ENCODE results near the gene MYO6.
A peak's percentile ranks its signal among the peaks of the same experiment; 100 is the strongest.

MYO6 gene

DNA sequence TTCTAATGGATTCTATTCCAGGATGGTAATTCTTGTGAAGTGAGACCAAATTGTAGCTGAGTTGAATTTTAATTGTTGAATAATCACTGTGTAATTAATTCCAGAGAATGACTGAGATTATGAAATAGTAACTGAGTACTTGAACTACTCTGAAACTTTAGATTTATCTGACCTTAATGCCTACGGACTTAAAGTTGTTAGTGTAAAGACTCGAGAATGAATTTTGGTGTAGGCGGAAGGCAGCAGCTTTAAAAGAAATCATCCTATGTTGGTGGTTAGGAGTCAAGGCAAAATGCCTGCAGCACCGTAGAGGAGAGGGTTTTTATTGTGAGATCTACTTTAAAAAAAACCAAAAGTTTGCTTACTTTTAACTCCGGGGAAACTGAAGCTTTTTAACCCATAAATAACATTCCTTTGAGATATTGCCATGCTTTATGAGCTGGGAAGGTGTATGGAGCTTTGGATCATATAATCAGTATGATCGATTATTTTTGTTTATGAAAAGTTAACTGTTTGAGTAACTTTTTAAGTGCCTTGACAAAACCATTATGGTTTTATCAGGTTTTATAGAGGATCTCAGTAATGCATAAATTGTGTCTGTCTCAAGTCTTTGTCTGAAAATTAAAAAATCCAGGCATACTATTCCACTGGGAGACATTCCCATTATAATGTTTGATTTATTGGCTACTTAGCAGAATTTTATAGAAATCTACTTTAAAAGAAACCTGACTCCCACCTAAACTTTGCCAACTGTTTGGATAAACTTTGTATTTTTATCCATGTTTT is 46.1 kb downstream of the MYO6 start:
- TF ChIP-seq ISL1 (CRISPR knock-in tag; IDR thresholded peaks at IDR 0.05) (peak; percentile 49; the same call in 1 of the 2 replicates), ARNTL (CRISPR knock-in tag; IDR thresholded peaks at IDR 0.05; ENCODE audit: borderline replicate concordance, low read depth) (no peak)
- ATAC-seq: no peak

DNA sequence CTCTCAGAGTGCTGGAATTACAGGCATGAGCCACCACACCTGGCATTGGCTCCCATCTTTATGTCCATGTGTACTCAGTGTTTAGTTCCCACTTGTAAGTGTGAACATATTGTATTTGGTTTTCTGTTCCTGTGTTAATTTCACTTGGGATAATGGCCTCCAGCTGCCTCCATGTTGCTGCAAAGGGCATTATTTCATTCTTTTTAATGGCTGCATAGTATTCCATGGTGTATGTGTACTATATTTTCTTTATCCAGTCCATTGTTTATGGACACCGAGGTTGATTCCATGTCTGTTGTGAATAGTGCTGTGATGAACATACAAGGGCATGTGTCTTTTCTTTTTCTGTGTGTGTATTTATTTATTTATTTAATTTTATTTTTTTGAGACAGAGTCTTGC is 47.7 kb downstream of the MYO6 start:
- no peak for ATAC-seq
- no peak for TF ChIP-seq CSRNP3 (CRISPR knock-in tag; IDR thresholded peaks at IDR 0.05)
- no peak for TF ChIP-seq ISL1 (CRISPR knock-in tag; IDR thresholded peaks at IDR 0.05)
- TF ChIP-seq ZNF70 (CRISPR knock-in tag; IDR thresholded peaks at IDR 0.05): no peak
- TF ChIP-seq SNAI2 (CRISPR knock-in tag; IDR thresholded peaks at IDR 0.05): no peak
- no peak for TF ChIP-seq POU6F1 (CRISPR knock-in tag; IDR thresholded peaks at IDR 0.05; ENCODE audit: borderline replicate concordance, low read depth)
- no peak for TF ChIP-seq ZFP3 (CRISPR knock-in tag; IDR thresholded peaks at IDR 0.05)
- TF ChIP-seq ZNF565 (CRISPR knock-in tag; conservative IDR thresholded peaks at IDR 0.05; ENCODE audit: low read depth): no peak

- no peak for TF ChIP-seq TCF4 (CRISPR knock-in tag; IDR thresholded peaks at IDR 0.05; ENCODE audit: borderline replicate concordance)
- no peak for TF ChIP-seq PPARA (CRISPR knock-in tag; IDR thresholded peaks at IDR 0.05; ENCODE audit: borderline replicate concordance)
- TF ChIP-seq ZNF565 (CRISPR knock-in tag; conservative IDR thresholded peaks at IDR 0.05; ENCODE audit: low read depth): no peak
- ATAC-seq: no peak
Observed at GRCh38 chr6:75800133-75800532, 51.1 kb downstream of the MYO6 start.

- TF ChIP-seq POU6F1 (CRISPR knock-in tag; IDR thresholded peaks at IDR 0.05; ENCODE audit: borderline replicate concordance, low read depth) (no peak), ZFP3 (CRISPR knock-in tag; IDR thresholded peaks at IDR 0.05) (no peak), ZNF70 (CRISPR knock-in tag; IDR thresholded peaks at IDR 0.05) (no peak), CREB5 (CRISPR knock-in tag; IDR thresholded peaks at IDR 0.05; ENCODE audit: low read depth) (no peak), ZNF565 (CRISPR knock-in tag; conservative IDR thresholded peaks at IDR 0.05; ENCODE audit: low read depth) (no peak), CSDC2 (CRISPR knock-in tag; IDR thresholded peaks at IDR 0.05) (no peak), SNAI2 (CRISPR knock-in tag; IDR thresholded peaks at IDR 0.05) (no peak), TSHZ2 (CRISPR knock-in tag; IDR thresholded peaks at IDR 0.05) (no peak)
- no peak for ATAC-seq
Observed at GRCh38 chr6:75800708-75801505, 51.9 kb downstream of the MYO6 start.

- ATAC-seq: no peak
- no peak for TF ChIP-seq CSRNP3 (CRISPR knock-in tag; IDR thresholded peaks at IDR 0.05)
- TF ChIP-seq PPARA (CRISPR knock-in tag; IDR thresholded peaks at IDR 0.05; ENCODE audit: borderline replicate concordance): no peak
- TF ChIP-seq CSDC2 (CRISPR knock-in tag; IDR thresholded peaks at IDR 0.05): no peak
- TF ChIP-seq ESRRG (CRISPR knock-in tag; IDR thresholded peaks at IDR 0.05): no peak
- no peak for TF ChIP-seq ISL1 (CRISPR knock-in tag; IDR thresholded peaks at IDR 0.05)
- no peak for TF ChIP-seq TSHZ2 (CRISPR knock-in tag; IDR thresholded peaks at IDR 0.05)
- TF ChIP-seq GLIS3 (CRISPR knock-in tag; IDR thresholded peaks at IDR 0.05): no peak
- TF ChIP-seq ZC3H10 (CRISPR knock-in tag; IDR thresholded peaks at IDR 0.05): no peak
- TF ChIP-seq ZFP30 (CRISPR knock-in tag; IDR thresholded peaks at IDR 0.05): no peak
- no peak for TF ChIP-seq ZNF565 (CRISPR knock-in tag; conservative IDR thresholded peaks at IDR 0.05; ENCODE audit: low read depth)
Observed at GRCh38 chr6:75802366-75802765, 53.3 kb downstream of the MYO6 start.
